A673 (cell line): ENCODE results near the gene SPAG9. TPM values are rescaled to one million over a fixed set of nuclear protein-coding genes. Genes with fewer than 3 reads are reported as not detected.
"Not testable (repeated sequence)": the region's sequence is repeated elsewhere in the genome, so short reads cannot be mapped to it uniquely, and the experiment has no call there.

ENCODE experiments used
- BruUV-seq: library from RNA; stranded (reverse); fragments of 400-500 nt; replicated peaks from 2 replicates; lab custom pipeline; 2021; lab: Mats Ljungman, UMichigan
- CTCF ChIA-PET: fragments of 300-600 bp; sonication (Branson Sonifier 250); formaldehyde crosslinking; loops from one replicate; lab custom pipeline; 2022; ENCODE audit warnings: antibody characterized with exemption; lab: Charles Lee
- POLR2A ChIA-PET: fragments of 300-600 bp; sonication (Branson Sonifier 250); formaldehyde crosslinking; loops from one replicate; lab custom pipeline; 2022; ENCODE audit warnings: antibody characterized with exemption; ENCODE audit not compliant: low non-redundant PET; lab: Charles Lee
- DNase-seq: peaks from one replicate; pipeline ENCODE4 v3.0.0-alpha.2; 2015; ENCODE audit warnings: low spot score
- H3K27ac ChIP-seq: fragments of 200-600 bp; sonication (generic); 2 replicates; pipeline ENCODE4 v1.5.1; 2016; ENCODE audit warnings: mixed run types, low read depth, mild to moderate bottlenecking, mixed read lengths, antibody characterized with exemption, low read length; ENCODE audit not compliant: poor library complexity, severe bottlenecking
- H3K27me3 ChIP-seq: fragments of 200-600 bp; sonication (generic); replicated peaks from 2 replicates; pipeline ENCODE4 v1.6.1; 2017; ENCODE audit warnings: mixed run types, low read depth, mild to moderate bottlenecking, mixed read lengths, antibody characterized with exemption, low read length; ENCODE audit not compliant: insufficient read depth, poor library complexity
- H3K36me3 ChIP-seq: fragments of 200-600 bp; sonication (generic); 2 replicates; pipeline ENCODE4 v1.6.1; 2016; ENCODE audit warnings: mixed run types, mild to moderate bottlenecking, mixed read lengths, antibody characterized with exemption, low read length; ENCODE audit not compliant: insufficient read depth, poor library complexity, severe bottlenecking
- H3K4me1 ChIP-seq: fragments of 200-600 bp; sonication (generic); 2 replicates; pipeline ENCODE4 v1.6.1; 2017; ENCODE audit warnings: mixed run types, mild to moderate bottlenecking, mixed read lengths, antibody characterized with exemption, low read length; ENCODE audit not compliant: insufficient read depth, poor library complexity, severe bottlenecking
- H3K4me3 ChIP-seq: fragments of 200-600 bp; sonication (generic); 2 replicates; pipeline ENCODE4 v1.5.1; 2016; ENCODE audit warnings: low read depth, mixed run types, mild to moderate bottlenecking, mixed read lengths, low read length; ENCODE audit not compliant: poor library complexity, severe bottlenecking
- H3K9me3 ChIP-seq: fragments of 200-600 bp; sonication (generic); 2 replicates; pipeline ENCODE4 v1.6.1; 2016; ENCODE audit warnings: mixed run types, low read depth, mild to moderate bottlenecking, mixed read lengths, antibody characterized with exemption, low read length; ENCODE audit not compliant: poor library complexity, severe bottlenecking
- CTCF ChIP-seq: fragments of 300-800, 200-600 bp; sonication (generic); conservative IDR thresholded peaks from 2 replicates; pipeline ENCODE4 v1.5.1; 2017; ENCODE audit warnings: low read depth, mild to moderate bottlenecking, antibody characterized with exemption, low read length, moderate library complexity, mixed read lengths
- EZH2 ChIP-seq: fragments of 200-600 bp; sonication (generic); IDR thresholded peaks from 2 replicates; pipeline ENCODE4 v1.6.1; 2017; ENCODE audit warnings: borderline replicate concordance, low read depth, mild to moderate bottlenecking, mixed read lengths, antibody characterized with exemption, low read length; ENCODE audit not compliant: poor library complexity, severe bottlenecking
- intact Hi-C: fragments of 100-400 bp; cut with micrococcal nuclease; formaldehyde crosslinking; loops from one replicate; pipeline ENCODE4 v1.10.0; 2022; ENCODE audit not compliant: unreplicated experiment
- total RNA-seq: library from RNA; stranded (reverse); gene quantifications from 2 replicates; pipeline ENCODE4 v1.2.3, GENCODE V29; 2021

Gene SPAG9
- total RNA-seq, 1 experiment from 2014 or later: 82.0 TPM

- ChIA-PET CTCF (no interaction called here), POLR2A (no interaction called here)
- DNase-seq: no peak
- Histone ChIP-seq H3K27ac (no peak overlapping the region), H3K4me1 (no peaks in the 10 kb centered on the region), H3K36me3 (no peaks in the 10 kb centered on the region), H3K27me3 (no peaks in the 10 kb centered on the region), H3K9me3 (no peaks in the 10 kb centered on the region), H3K4me3 (no peak overlapping the region)
- no peak for TF ChIP-seq EZH2
- no peak for TF ChIP-seq CTCF
- intact Hi-C loops: no loop called here
- BruUV-seq: no TSS peak
These were observed 22.8 kb downstream of the SPAG9 start for GRCh38 chr17:51097708-51098446.

DNA sequence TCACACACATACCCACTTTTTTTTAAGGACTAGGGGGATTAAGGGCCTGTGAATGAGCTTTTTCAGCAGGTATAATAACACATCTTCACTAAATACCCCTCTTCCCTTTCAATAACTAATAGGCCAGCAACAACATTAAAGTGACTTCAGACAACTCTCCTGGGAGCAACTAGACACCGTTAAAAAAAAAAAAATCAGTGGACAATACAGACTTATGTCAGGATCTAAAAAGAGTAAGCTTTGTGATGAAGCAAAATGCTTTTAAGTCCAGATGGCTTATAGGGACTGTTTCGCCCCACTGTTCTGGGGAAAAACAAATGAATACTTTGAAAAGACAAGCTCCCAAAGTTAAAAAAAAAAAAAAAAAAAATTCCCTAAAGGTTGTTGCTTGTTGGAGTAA lies 29.0 kb downstream of the SPAG9 start:
- TF ChIP-seq EZH2 (no peak), CTCF (no peak)
- no peaks in the 10 kb centered on the region for H3K9me3 ChIP-seq
- ChIA-PET CTCF (no interaction called here), POLR2A (interaction anchor here (0.7 kb wide), 1 partner anchor 30 kb away, joined by 3 read pairs; no protein-coding TSS in a partner anchor)
- peaks cover 9% of the 10 kb centered on the region for H3K4me1 ChIP-seq
- no peak overlapping the region for H3K27ac ChIP-seq
- intact Hi-C loops: no loop called here
- DNase-seq: peak; percentile 15
- H3K27me3 ChIP-seq: no peaks in the 10 kb centered on the region
- no TSS peak for BruUV-seq
- H3K36me3 ChIP-seq: no peaks in the 10 kb centered on the region
- H3K4me3 ChIP-seq: no peak overlapping the region

GRCh38 chr17:51088868-51089267 lies 31.8 kb downstream of the SPAG9 start:
- intact Hi-C loops, BruUV-seq: not testable (repeated sequence)

DNA sequence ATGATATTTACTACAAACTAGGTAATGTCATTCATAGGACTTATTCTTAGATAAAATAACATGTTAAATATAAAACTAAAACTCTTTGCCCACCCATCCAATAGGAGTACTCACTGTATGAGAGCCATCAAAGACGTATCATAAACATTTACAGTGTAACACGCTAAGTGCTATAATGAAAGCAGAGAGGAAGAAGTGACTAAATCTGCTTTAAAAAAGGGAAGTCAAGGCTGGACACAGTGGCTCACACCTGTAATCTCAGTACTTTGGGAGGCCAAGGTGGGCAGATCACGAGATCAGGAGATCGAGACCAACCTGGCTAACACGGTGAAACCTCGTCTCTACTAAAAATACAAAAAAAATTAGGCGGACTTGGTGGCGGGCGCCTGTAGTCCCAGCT lies 32.4 kb downstream of the SPAG9 start:
- Histone ChIP-seq H3K27ac (no peak overlapping the region), H3K9me3 (no peaks in the 10 kb centered on the region), H3K4me3 (no peak overlapping the region), H3K36me3 (no peaks in the 10 kb centered on the region), H3K4me1 (peaks cover 19% of the 10 kb centered on the region), H3K27me3 (no peaks in the 10 kb centered on the region)
- no peak for DNase-seq
- BruUV-seq: no TSS peak
- CTCF ChIA-PET: no interaction called here
- TF ChIP-seq EZH2 (no peak), CTCF (no peak)
- intact Hi-C loops: no loop called here
- POLR2A ChIA-PET: no interaction called here

More at GRCh38 chr17:51088868-51089267, 31.8 kb downstream of the SPAG9 start:
- H3K4me3 ChIP-seq, CTCF ChIA-PET, POLR2A ChIA-PET, H3K27ac ChIP-seq, DNase-seq, H3K9me3 ChIP-seq, H3K36me3 ChIP-seq, H3K27me3 ChIP-seq: not testable (repeated sequence)
- H3K4me1 ChIP-seq: peaks cover 19% of the 10 kb centered on the region
